HG02642 (cell line): ENCODE data around the gene CCDC15.
"Not testable (repeated sequence)": the region's sequence is repeated elsewhere in the genome, so short reads cannot be mapped to it uniquely, and the experiment has no call there.

Experiments
- ATAC-seq: cut with Tn5 transposase; IDR thresholded peaks from one replicate; pipeline ENCODE4 v1.9.1; 2021; ENCODE audit warnings: mild to moderate bottlenecking; ENCODE audit not compliant: unreplicated experiment, poor library complexity

Gene CCDC15

DNA sequence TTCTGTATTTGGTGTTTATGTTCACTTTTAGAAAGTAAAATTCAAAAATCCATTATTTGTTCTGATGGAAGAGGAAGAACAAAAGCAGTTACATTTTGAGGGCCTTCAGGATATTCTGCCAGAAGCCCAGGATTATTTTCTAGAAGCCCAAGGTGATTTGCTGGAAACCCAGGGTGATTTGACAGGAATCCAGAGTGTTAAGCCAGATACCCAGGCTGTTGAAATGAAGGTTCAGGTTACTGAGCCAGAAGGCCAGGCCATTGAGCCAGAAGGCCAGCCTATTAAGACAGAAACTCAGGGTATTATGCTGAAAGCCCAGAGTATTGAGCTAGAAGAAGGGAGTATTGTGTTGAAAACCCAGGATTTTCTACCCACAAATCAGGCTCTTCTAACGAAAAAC lies 33.1 kb downstream of the CCDC15 start:
- no peak for ATAC-seq

DNA sequence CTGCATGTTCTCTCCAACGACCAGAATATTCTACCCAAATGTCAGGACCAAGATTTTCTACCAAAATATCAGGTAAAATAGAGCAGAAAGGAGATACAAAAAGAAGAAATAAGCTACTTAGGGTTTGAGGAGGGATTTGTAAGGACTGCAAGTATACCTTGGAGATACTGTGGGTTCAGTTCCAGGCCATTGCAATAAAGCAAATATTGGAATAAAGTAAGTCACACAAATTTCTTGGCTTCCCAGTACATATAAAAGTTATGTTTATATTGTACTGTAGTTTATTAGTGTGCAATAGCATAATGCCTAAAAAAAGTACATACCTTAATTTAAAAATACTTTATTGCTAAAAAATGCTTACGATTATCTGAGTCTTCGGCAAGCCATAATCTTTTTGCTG lies 34.1 kb downstream of the CCDC15 start:
- ATAC-seq = no peak

GRCh38 chr11:125001079-125001778 lies 47.2 kb downstream of the CCDC15 start:
- no peak for ATAC-seq

DNA sequence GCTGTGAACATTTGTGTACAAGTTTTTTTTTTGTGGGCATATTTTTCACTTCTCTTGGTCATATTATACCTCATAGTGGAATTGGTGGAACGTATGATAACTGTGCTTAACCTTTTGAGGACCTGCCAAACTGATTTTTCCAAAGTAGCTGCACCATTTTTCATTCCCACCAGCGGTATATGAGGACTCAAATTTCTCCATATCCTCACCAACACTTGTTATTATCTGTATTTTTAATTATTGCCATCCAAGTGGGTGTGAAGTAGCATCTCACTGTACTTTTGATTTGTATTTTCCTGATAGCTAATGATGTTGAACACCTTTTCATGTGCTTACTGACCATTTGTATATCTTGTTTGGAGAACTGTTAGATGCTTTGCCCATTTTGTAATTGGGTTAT lies 47.8 kb downstream of the CCDC15 start:
- ATAC-seq = no peak

GRCh38 chr11:125005491-125005890 lies 51.5 kb downstream of the CCDC15 start:
- ATAC-seq = no peak

DNA sequence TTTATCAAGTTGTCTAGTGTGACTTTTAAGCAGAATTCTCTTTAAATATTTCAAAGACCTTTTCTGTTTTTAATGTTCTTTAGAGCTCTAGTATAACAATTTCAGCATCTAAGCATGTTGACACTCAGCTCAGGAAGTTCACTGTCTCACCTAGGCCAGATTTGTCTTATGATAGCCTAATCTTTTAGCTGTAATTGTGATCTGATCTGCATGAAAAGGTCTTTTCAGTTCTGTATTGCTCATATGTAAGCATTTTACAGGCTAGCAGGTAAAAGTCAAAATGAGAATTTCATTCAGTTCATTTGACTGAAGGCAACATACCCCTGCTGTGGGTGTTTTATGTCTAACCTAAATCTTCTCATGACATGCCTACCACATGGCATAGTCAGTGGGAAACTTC lies 62.4 kb downstream of the CCDC15 start:
- no peak for ATAC-seq

DNA sequence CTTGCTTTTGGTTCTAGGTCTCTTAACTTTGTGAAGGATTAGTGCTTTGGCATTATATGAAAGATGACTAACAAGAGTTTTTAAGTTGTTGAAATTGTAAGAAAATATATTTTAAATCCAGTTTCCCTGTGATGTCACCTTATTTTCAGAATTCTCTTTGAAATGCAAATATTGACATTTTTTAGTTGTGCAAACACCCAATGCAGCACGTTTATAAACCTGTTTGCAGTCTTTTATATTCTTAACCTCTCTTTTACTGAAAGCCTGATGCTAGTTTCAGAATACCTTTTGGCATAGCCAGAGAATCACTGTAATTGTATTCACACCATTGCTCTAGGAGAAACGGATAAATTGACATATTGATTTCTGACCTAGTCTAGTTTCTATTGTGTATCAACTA lies 66.3 kb downstream of the CCDC15 start:
- no peak for ATAC-seq

GRCh38 chr11:125022551-125022950 lies 68.5 kb downstream of the CCDC15 start:
- no peak for ATAC-seq

DNA sequence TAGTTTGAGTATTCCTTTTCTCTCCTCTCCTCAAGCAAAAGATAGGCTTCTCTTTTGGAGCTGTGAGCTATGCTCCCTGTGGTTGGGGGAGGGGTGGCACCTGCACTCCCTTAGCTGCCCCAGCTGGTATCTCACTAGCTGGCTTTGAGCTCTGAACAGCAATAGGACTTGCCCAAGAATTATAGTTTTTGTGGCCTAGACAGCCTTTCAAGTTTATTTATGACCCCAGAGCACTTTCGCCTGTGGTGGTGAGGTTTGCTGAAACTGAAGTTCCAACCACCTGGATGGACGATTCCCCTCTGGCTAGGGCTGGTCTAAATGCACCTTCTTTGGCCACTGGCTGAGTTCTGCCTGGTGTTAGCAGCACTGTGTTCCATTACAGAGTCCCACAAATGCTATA lies 72.0 kb downstream of the CCDC15 start:
- no peak for ATAC-seq

- not testable (repeated sequence) for ATAC-seq
Measured at GRCh38 chr11:125029431-125029830, 75.4 kb downstream of the CCDC15 start.

DNA sequence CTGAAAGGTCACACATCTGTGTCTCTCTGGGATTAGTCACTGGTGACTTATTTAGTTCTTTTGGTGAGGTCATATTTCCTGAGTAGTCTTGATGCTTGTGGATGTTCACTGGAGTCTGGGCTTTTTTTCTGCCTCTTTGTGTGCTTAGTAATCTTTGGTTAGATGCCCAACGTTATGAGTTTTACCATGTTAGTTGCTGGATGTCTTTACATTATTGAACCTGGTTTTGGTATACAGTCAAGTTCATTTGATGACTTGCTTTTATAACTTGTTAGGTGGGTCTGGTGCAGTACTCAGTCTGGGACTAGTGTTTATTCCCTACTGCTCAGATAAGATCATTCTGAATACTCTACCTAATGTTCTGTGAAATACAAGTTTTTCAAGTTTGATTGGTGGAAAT lies 82.9 kb downstream of the CCDC15 start:
- no peak for ATAC-seq

GRCh38 chr11:125049164-125049792 lies 95.3 kb downstream of the CCDC15 start:
- ATAC-seq = no peak

DNA sequence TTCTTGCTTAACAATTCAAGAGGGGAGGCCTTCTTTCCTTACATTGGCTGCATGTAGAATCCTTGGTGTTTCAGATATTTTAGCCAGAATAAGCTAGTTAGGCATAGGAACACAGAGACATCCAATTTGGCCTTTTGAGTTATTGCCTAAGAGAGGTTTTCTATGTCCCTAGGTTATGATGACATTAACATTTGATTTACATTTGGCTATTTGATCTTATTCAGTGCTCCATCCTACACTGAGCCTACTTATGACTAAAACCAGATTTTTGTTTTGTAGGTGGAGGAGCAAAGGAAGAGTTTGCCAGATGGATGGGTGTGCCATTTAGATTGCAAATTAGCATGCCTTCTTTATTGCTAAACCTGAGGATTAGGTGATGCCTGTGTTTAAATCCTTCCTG lies 98.0 kb downstream of the CCDC15 start:
- ATAC-seq = no peak

DNA sequence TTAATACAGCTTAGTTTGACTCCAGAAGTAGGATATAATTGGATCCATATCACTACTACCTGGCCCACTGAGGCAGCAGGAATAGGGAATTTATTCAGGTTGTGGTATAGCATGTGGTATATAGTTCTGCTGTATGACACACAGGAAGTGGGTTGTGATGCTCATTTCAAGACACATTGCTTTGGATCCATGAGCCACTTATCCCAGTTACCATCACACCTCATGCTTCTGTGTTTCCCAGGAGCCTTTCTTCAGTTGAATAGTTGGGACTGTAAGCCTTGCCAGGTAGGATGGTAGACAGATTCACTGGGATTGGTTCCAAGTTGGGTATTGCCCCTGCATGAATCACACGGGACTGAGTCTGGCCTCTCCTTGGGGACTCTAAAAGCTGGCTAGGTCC lies 99.2 kb downstream of the CCDC15 start:
- ATAC-seq = no peak

DNA sequence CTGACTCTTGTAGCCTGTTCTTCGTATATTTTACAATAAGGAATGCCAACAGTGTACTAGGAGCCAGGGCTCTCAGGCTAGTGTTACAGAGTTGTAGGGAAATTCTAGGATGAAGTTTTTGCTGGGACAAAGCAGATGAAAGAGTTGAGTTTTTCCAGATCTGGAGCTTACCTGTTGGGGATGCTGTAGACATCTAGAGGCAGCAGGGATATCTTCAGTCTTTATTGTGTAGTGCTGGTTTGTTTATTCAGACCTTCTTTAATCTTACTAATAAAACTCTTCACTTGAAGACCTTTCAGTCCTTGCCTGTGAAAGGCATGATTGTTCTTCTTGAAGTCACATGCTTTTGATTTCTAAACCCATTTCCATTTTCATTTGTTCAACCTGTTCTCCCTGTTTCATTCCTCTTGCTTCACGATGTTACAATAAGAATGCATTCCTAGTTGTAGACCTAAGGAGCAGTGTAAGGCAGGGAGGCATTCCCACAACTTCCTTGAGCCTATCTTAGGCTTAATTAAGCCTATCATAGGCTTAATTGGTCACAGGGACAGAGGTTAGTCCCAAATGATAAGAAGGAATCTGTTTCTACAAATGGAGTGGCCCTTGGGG lies 101.2 kb downstream of the CCDC15 start:
- no peak for ATAC-seq

- not testable (repeated sequence) for ATAC-seq
Measured at GRCh38 chr11:125056111-125056510, 102.1 kb downstream of the CCDC15 start.

- no peak for ATAC-seq
Measured at GRCh38 chr11:125056931-125057692, 103.1 kb downstream of the CCDC15 start.

DNA sequence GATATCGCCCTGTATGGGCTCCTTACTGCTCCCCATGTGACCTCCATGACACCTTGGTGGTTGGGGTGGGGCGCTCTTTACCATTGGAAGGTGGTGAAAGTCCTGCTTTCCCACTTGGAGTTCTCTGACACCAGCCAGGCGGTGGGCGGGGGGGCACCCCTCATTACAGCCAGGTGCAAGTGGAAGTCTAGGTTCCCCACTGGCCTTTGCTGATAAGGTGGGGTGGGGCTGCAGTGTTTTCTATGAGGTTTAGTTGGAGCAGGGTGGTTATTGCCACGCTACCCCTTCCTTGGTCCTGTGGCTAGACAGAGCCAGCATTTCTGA lies 103.7 kb downstream of the CCDC15 start:
- ATAC-seq = no peak

DNA sequence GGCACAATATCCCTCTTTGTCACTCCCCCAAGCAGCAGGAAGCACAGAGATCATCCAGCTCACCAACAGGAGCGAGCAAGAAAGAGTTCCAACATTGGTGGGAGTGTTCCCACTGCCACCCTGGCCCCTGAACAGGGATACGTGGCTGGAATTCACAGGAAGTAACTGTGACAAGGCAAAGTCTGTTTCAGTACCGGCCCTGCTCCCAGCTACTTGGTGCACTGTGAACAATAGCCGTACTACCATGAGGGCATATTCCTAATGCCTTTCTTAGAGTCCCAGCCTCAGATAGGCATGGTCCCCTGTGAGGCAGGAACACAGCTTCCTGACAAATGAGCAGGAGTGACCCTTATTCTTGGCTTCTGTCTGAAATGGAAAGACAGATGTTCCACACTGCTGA lies 107.3 kb downstream of the CCDC15 start:
- no peak for ATAC-seq

- ATAC-seq = no peak
Measured at GRCh38 chr11:125062218-125062930, 108.4 kb downstream of the CCDC15 start.
